Measurements from ENCODE around the gene CSTF2.

CSTF2 gene

GRCh38 chrX:100871594-100872560 lies 51.7 kb downstream of the CSTF2 start:
- no peak for DNase-seq (ENCODE audit: extremely low read depth in 1 of 2, low read depth in 1 of 2)

- DNase-seq (ENCODE audit: extremely low read depth in 1 of 2, low read depth in 1 of 2) = no peak
Observed at GRCh38 chrX:100874325-100874724, 54.1 kb downstream of the CSTF2 start, which contains the start of gene NOX1. TSS of gene NOX1 (minus strand) at chrX:100874359. CDS start at chrX:100874139, 220 bp downstream.

GRCh38 chrX:100880368-100880767 lies 60.2 kb downstream of the CSTF2 start:
- DNase-seq (ENCODE audit: extremely low read depth in 1 of 2, low read depth in 1 of 2) = no peak

- DNase-seq (ENCODE audit: extremely low read depth in 1 of 2, low read depth in 1 of 2) = no peak
Observed at GRCh38 chrX:100883654-100884053, 63.5 kb downstream of the CSTF2 start.
